Activated T-helper 1 cell treated with Interleukin-2 at 50 U/mL for 16 hours (primary cell): ENCODE measurements around the gene INHBB.
"Not testable (repeated sequence)": the region's sequence is repeated elsewhere in the genome, so short reads cannot be mapped to it uniquely, and the experiment has no call there.

Experiments
- DNase-seq: peaks from one replicate; pipeline ENCODE4 v3.0.0-alpha.2; 2020; ENCODE audit warnings: low read depth

The INHBB gene

GRCh38 chr2:120346026-120346666, at the start of gene INHBB:
INHBB (plus strand) TSS chr2:120346136; CDS start chr2:120346189, 53 bp downstream.
- no peak for DNase-seq

- no peak for DNase-seq
These were observed 47.6 kb upstream of the INHBB start for GRCh38 chr2:120298173-120298835.

GRCh38 chr2:120299004-120299403, 46.9 kb upstream of the INHBB start:
- no peak for DNase-seq

- DNase-seq: no peak
These were observed 46.4 kb upstream of the INHBB start for GRCh38 chr2:120299561-120299960.

- no peak for DNase-seq
These were observed 45.6 kb upstream of the INHBB start for GRCh38 chr2:120300385-120300784.

GRCh38 chr2:120301284-120301683, 44.7 kb upstream of the INHBB start:
- no peak for DNase-seq

GRCh38 chr2:120302301-120302700, 43.6 kb upstream of the INHBB start:
- no peak for DNase-seq

GRCh38 chr2:120303177-120303576, 42.8 kb upstream of the INHBB start:
- no peak for DNase-seq

- DNase-seq: no peak
These were observed 40.6 kb upstream of the INHBB start for GRCh38 chr2:120305296-120305695.

GRCh38 chr2:120305937-120306490, 39.9 kb upstream of the INHBB start:
- no peak for DNase-seq

- DNase-seq: no peak
These were observed 38.5 kb upstream of the INHBB start for GRCh38 chr2:120307482-120307881.

GRCh38 chr2:120308038-120308910, 37.7 kb upstream of the INHBB start:
- DNase-seq: no peak

- no peak for DNase-seq
These were observed 35.8 kb upstream of the INHBB start for GRCh38 chr2:120310136-120310535.

GRCh38 chr2:120310841-120311240, 35.1 kb upstream of the INHBB start:
- not testable (repeated sequence) for DNase-seq

- no peak for DNase-seq
These were observed 33.9 kb upstream of the INHBB start for GRCh38 chr2:120312076-120312475.

- DNase-seq: peak; percentile 56
These were observed 32.9 kb upstream of the INHBB start for GRCh38 chr2:120312860-120313694.

- no peak for DNase-seq
These were observed 32.0 kb upstream of the INHBB start for GRCh38 chr2:120313695-120314615.

GRCh38 chr2:120314690-120315366, 31.1 kb upstream of the INHBB start:
- no peak for DNase-seq

GRCh38 chr2:120315367-120316033, 30.4 kb upstream of the INHBB start:
- DNase-seq: no peak
